Liver (tissue), 9 donors: Measurements from ENCODE around the gene COX20. TPM values are rescaled to one million over a fixed set of nuclear protein-coding genes. Genes with fewer than 3 reads are reported as not detected.

Experiments used
- DNase-seq: peaks from one replicate; pipeline ENCODE4 v3.0.0-alpha.2; 2017; ENCODE audit warnings: low spot score
- H3K27ac ChIP-seq, 2 donors: one replicate each; pipeline ENCODE4 v1.7.0; 2013; ENCODE audit warnings: inconsistent platforms in 2 of 2, low read length in 2 of 2, control low read depth in 1 of 2, low read depth in 1 of 2, mild to moderate bottlenecking in 1 of 2
- H3K27me3 ChIP-seq, 4 donors: one replicate each; pipeline versions ENCODE4 v1.6.1 to v1.7.0; 2013; ENCODE audit warnings: low read length in 3 of 4, inconsistent platforms in 1 of 4, mild to moderate bottlenecking in 1 of 4, moderate library complexity in 1 of 4; ENCODE audit not compliant: control insufficient read depth in 4 of 4, insufficient read depth in 4 of 4
- H3K36me3 ChIP-seq, 4 donors: one replicate each; pipeline versions ENCODE4 v1.6.1 to v1.7.0; 2013; ENCODE audit warnings: low read length in 3 of 4, mild to moderate bottlenecking in 3 of 4, low read depth in 1 of 4, moderate library complexity in 1 of 4; ENCODE audit not compliant: control insufficient read depth in 4 of 4, insufficient read depth in 3 of 4
- H3K4me1 ChIP-seq, 4 donors: one replicate each; pipeline versions ENCODE4 v1.6.1 to v1.7.0; 2013; ENCODE audit warnings: low read length in 3 of 4, mild to moderate bottlenecking in 3 of 4, moderate library complexity in 1 of 4; ENCODE audit not compliant: control insufficient read depth in 4 of 4, insufficient read depth in 4 of 4
- H3K4me3 ChIP-seq, 3 donors: one replicate each; pipeline versions ENCODE4 v1.6.1 to v1.7.0; 2013; ENCODE audit warnings: low read length in 3 of 3, control low read depth in 1 of 3, low read depth in 1 of 3, mild to moderate bottlenecking in 1 of 3
- H3K9ac ChIP-seq, 2 donors: one replicate each; pipeline ENCODE4 v1.7.0; 2013; ENCODE audit warnings: low read length in 2 of 2, mild to moderate bottlenecking in 2 of 2, moderate library complexity in 2 of 2, control low read depth in 1 of 2, low read depth in 1 of 2
- H3K9me3 ChIP-seq, 4 donors: one replicate each; pipeline versions ENCODE4 v1.6.1 to v1.7.0; 2013; ENCODE audit warnings: low read length in 3 of 4; ENCODE audit not compliant: control insufficient read depth in 4 of 4
- CTCF ChIP-seq: fragments of 150-350 bp; IDR thresholded peaks from 2 replicates; pipeline ENCODE4 v1.5.1; 2017; ENCODE audit warnings: improper control_type of control experiment, low read depth, low read length; ENCODE audit not compliant: missing input control
- EGR1 ChIP-seq, 2 donors: IDR thresholded peaks; 2 replicates each; pipeline ENCODE4 v1.6.1; 2016 to 2018; ENCODE audit warnings: antibody characterized with exemption in 2 of 2, low read depth in 2 of 2
- FOXA1 ChIP-seq: IDR thresholded peaks from 2 replicates; pipeline ENCODE4 v1.6.1; 2016; ENCODE audit warnings: antibody characterized with exemption
- FOXA2 ChIP-seq: IDR thresholded peaks from 2 replicates; pipeline ENCODE4 v1.6.1; 2016; ENCODE audit warnings: antibody characterized with exemption
- GABPA ChIP-seq, 2 donors: IDR thresholded peaks in 1 of 2; conservative IDR thresholded peaks in 1 of 2; 2 replicates each; pipeline ENCODE4 v1.6.1; 2016; ENCODE audit warnings: antibody characterized with exemption in 2 of 2, mild to moderate bottlenecking in 1 of 2, moderate library complexity in 1 of 2
- HNF4A ChIP-seq, 2 donors: conservative IDR thresholded peaks; 2 replicates each; pipeline ENCODE4 v1.6.1; 2016; ENCODE audit warnings: antibody characterized with exemption in 2 of 2, mild to moderate bottlenecking in 2 of 2
- HNF4G ChIP-seq: IDR thresholded peaks from 2 replicates; pipeline ENCODE4 v1.6.1; 2016; ENCODE audit warnings: antibody characterized with exemption
- JUND ChIP-seq, 2 donors: IDR thresholded peaks; 2 replicates each; pipeline ENCODE4 v1.6.1; 2016; ENCODE audit warnings: antibody characterized with exemption in 2 of 2
- MAX ChIP-seq: IDR thresholded peaks from 2 replicates; pipeline ENCODE4 v1.6.1; 2016; ENCODE audit warnings: antibody characterized with exemption
- NR2F2 ChIP-seq: IDR thresholded peaks from 2 replicates; pipeline ENCODE4 v1.6.1; 2016; ENCODE audit warnings: antibody characterized with exemption
- RAD21 ChIP-seq, 2 donors: IDR thresholded peaks; 2 replicates each; pipeline ENCODE4 v1.6.1; 2016; ENCODE audit warnings: antibody characterized with exemption in 2 of 2, mild to moderate bottlenecking in 2 of 2
- RXRA ChIP-seq, 2 donors: IDR thresholded peaks; 2 replicates each; pipeline ENCODE4 v1.6.1; 2017 to 2018; ENCODE audit warnings: antibody characterized with exemption in 2 of 2, mild to moderate bottlenecking in 1 of 2
- SP1 ChIP-seq: IDR thresholded peaks from 2 replicates; pipeline ENCODE4 v1.6.1; 2018; ENCODE audit warnings: antibody characterized with exemption, mild to moderate bottlenecking
- TAF1 ChIP-seq: conservative IDR thresholded peaks from 2 replicates; pipeline ENCODE4 v1.6.1; 2016; ENCODE audit warnings: antibody characterized with exemption, mild to moderate bottlenecking
- YY1 ChIP-seq: IDR thresholded peaks from 2 replicates; pipeline ENCODE4 v1.6.1; 2016; ENCODE audit warnings: antibody characterized with exemption, mild to moderate bottlenecking
- ZBTB33 ChIP-seq: IDR thresholded peaks from 2 replicates; pipeline ENCODE4 v1.6.1; 2016; ENCODE audit warnings: antibody characterized with exemption
- WGBS: extraction: QIAGEN DNeasy Blood & Tissue Kit; methylation state at CpG from one replicate; pipeline ENCODE4 v1.1.7; 2013; 5-methylcytosine and 5-hydroxymethylcytosine counted together
- polyA plus RNA-seq, 2 donors: library from polyadenylated mRNA; stranded (reverse) in 1 of 2; unstranded in 1 of 2; fragments of 200-250 nt in 1 of 2; fragments of >200 nt in 1 of 2; fragmentation: Nextera tagmentation in 1 of 2; extraction: Ambion mirVana in 1 of 2; gene quantifications; one replicate each; pipeline versions ENCODE4 v1.2.1 to v1.2.3, GENCODE V29; 2013 to 2015
- total RNA-seq, 2 donors: library from RNA; depleted of rRNA; stranded (reverse); fragments of >200 nt; gene quantifications; one replicate each; pipeline ENCODE4 v1.2.3, GENCODE V29; 2014
- TF ChIP-seq, protein P1 (sequence below): IDR thresholded peaks from 2 replicates; pipeline ENCODE4 v1.6.1; 2016; ENCODE audit warnings: antibody characterized with exemption, mild to moderate bottlenecking
- TF ChIP-seq, protein P2 (sequence below): IDR thresholded peaks from 2 replicates; pipeline ENCODE4 v1.6.1; 2016; ENCODE audit warnings: antibody characterized with exemption
- donor health status: healthy.
- donor health status: healthy.
- donor health status: healthy.
- donor health status: healthy.
- donor health status: healthy.

COX20 gene
- total and polyA plus RNA-seq, 4 donors: 16.7 to 45.7 (median 19.0) TPM

GRCh38 chr1:244792188-244792850, 43.1 kb upstream of the COX20 start:
- no peak overlapping the region for H3K27ac ChIP-seq
- H3K9me3 ChIP-seq: no peaks in the 10 kb centered on the region
- no peaks in the 10 kb centered on the region for H3K27me3 ChIP-seq
- TF ChIP-seq HNF4G: no peak
- TF ChIP-seq YY1: no peak
- TF ChIP-seq NR2F2: no peak
- no peak for TF ChIP-seq ZBTB33
- TF ChIP-seq MAX: no peak
- TF ChIP-seq HNF4A (conservative IDR thresholded peaks at IDR 0.05): peak; percentile 62 to 63
- TF ChIP-seq FOXA2: peak; percentile 80
- peak; percentile 5 to 10 for TF ChIP-seq RAD21 (IDR thresholded peaks at IDR 0.05)
- TF ChIP-seq TAF1: no peak
- TF ChIP-seq RXRA (IDR thresholded peaks at IDR 0.05): peak in 1 of 2 donors; percentile 43
- TF ChIP-seq, protein P1, sequence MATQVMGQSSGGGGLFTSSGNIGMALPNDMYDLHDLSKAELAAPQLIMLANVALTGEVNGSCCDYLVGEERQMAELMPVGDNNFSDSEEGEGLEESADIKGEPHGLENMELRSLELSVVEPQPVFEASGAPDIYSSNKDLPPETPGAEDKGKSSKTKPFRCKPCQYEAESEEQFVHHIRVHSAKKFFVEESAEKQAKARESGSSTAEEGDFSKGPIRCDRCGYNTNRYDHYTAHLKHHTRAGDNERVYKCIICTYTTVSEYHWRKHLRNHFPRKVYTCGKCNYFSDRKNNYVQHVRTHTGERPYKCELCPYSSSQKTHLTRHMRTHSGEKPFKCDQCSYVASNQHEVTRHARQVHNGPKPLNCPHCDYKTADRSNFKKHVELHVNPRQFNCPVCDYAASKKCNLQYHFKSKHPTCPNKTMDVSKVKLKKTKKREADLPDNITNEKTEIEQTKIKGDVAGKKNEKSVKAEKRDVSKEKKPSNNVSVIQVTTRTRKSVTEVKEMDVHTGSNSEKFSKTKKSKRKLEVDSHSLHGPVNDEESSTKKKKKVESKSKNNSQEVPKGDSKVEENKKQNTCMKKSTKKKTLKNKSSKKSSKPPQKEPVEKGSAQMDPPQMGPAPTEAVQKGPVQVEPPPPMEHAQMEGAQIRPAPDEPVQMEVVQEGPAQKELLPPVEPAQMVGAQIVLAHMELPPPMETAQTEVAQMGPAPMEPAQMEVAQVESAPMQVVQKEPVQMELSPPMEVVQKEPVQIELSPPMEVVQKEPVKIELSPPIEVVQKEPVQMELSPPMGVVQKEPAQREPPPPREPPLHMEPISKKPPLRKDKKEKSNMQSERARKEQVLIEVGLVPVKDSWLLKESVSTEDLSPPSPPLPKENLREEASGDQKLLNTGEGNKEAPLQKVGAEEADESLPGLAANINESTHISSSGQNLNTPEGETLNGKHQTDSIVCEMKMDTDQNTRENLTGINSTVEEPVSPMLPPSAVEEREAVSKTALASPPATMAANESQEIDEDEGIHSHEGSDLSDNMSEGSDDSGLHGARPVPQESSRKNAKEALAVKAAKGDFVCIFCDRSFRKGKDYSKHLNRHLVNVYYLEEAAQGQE: no peak
- TF ChIP-seq EGR1 (IDR thresholded peaks at IDR 0.05; ENCODE audit: low read depth in 2 of 2): no peak
- no peak for TF ChIP-seq CTCF
- no peak for TF ChIP-seq JUND (IDR thresholded peaks at IDR 0.05)
- TF ChIP-seq FOXA1: peak; percentile 21
- TF ChIP-seq, protein P2, sequence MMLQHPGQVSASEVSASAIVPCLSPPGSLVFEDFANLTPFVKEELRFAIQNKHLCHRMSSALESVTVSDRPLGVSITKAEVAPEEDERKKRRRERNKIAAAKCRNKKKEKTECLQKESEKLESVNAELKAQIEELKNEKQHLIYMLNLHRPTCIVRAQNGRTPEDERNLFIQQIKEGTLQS: no peak
- no peak for TF ChIP-seq GABPA (IDR thresholded peaks at IDR 0.05 in 1 of 2, conservative IDR thresholded peaks at IDR 0.05 in 1 of 2)
- peak; percentile 11 for TF ChIP-seq SP1
- H3K36me3 ChIP-seq: no peaks in the 10 kb centered on the region
- no peak for DNase-seq
- H3K4me1 ChIP-seq: peaks cover 0 to 8% (median 4%) of the 10 kb centered on the region in 4 donors
- no peak overlapping the region for H3K9ac ChIP-seq
- no peak overlapping the region for H3K4me3 ChIP-seq
- 45% methylated on average over 5 of the region's 5 CpGs for WGBS
